ENCODE data around the gene GGACT. TPM values are rescaled to one million over a fixed set of nuclear protein-coding genes. Genes with fewer than 3 reads are reported as not detected.
A peak's percentile ranks its signal among the peaks of the same experiment; 100 is the strongest.
"Not testable (repeated sequence)": the region's sequence is repeated elsewhere in the genome, so short reads cannot be mapped to it uniquely, and the experiment has no call there.

Gene GGACT
- total RNA-seq, 2 donors from 2014 or later = 5.2 TPM; not detected in 1

GRCh38 chr13:100608906-100609305 is 20.3 kb upstream of the GGACT start:
- Mint-ChIP-seq H3K27ac (no peak overlapping the region), H3K9me3 (peaks cover 0 to 4% of the 10 kb centered on the region in 2 donors), H3K36me3 (peaks cover 0 to 17% of the 10 kb centered on the region in 2 donors)
- DNase-seq (ENCODE audit: low spot score in 2 of 2) (peak in 1 of 2 donors; percentile 8), ATAC-seq (peak; percentile 93 to 98)

DNA sequence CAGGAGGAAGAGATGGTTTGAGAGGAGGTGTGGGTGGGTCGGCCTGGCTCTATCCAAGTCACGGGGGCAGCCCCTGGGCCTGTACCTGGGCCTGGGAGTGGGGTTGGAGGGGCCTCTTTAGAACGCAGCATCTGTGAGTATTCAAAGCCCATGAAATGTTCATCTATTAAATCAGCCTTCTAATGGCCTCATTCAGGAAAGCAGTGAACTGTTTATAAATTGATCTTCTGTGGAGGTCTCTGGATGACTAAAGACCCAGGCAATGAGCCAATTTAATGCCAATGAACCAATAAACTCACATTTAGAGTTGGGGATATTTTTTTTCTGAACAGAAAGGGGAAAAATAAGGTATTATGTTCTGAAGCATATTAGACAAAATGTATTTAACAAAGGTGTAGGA is 19.9 kb upstream of the GGACT start:
- Mint-ChIP-seq H3K9me3 (peaks cover 0 to 4% of the 10 kb centered on the region in 2 donors), H3K27ac (no peak overlapping the region), H3K36me3 (peaks cover 0 to 17% of the 10 kb centered on the region in 2 donors)
- no peak for ATAC-seq
- DNase-seq (ENCODE audit: low spot score in 2 of 2) = no peak

DNA sequence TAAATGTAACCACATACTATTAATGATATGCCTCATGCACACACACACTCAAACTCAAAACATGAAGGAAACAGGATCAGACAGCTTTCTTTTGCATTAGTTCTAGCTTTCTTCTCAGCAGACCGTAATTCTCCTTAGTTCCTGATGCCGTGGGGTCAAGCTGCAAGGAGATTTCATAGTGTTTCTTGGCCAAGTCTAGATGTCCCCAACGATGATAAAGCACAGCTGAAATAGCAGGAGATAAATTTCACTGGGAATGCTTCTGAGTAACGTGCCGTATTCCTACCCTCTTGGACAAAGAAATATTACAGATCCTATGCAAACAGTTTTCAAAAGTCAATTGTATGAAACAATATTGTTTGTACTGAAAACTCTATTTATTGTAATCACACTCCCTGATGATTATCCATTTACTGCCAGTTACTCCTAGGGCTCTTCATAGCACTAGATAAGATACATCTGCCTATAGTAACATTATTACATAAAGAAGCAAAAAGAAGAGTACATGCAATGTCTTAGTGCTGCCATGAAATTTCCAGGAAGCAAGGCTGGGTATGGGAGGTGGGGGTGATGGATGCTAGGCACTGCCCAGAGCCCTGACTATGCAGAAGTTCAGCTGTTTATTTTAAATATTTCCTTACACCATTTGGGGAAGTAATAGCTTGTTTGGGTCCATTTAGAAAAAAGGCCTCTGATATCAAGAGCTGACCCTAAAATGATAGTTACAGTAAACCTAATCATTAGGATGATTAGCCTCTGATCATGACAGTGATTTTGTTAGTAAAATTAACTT is 16.5 kb upstream of the GGACT start:
- peaks cover 0 to 13% of the 10 kb centered on the region in 2 donors for H3K36me3 Mint-ChIP-seq
- ATAC-seq (no peak), DNase-seq (ENCODE audit: low spot score in 2 of 2) (no peak)
- H3K27ac Mint-ChIP-seq = no peak overlapping the region
- H3K9me3 Mint-ChIP-seq = peaks cover 0 to 4% of the 10 kb centered on the region in 2 donors

GRCh38 chr13:100602493-100603111 is 14.0 kb upstream of the GGACT start:
- Mint-ChIP-seq H3K36me3 (no peaks in the 10 kb centered on the region), H3K27ac (no peak overlapping the region), H3K9me3 (no peaks in the 10 kb centered on the region)
- ATAC-seq (no peak), DNase-seq (ENCODE audit: low spot score in 2 of 2) (no peak)

GRCh38 chr13:100601716-100602115 is 13.1 kb upstream of the GGACT start:
- no peak for ATAC-seq

GRCh38 chr13:100600915-100601314 is 12.3 kb upstream of the GGACT start:
- no peak for ATAC-seq
- no peak overlapping the region for H3K27ac Mint-ChIP-seq
- DNase-seq (ENCODE audit: low spot score in 2 of 2) = no peak
- H3K9me3 Mint-ChIP-seq = no peaks in the 10 kb centered on the region
- H3K36me3 Mint-ChIP-seq = peaks cover 0 to 5% of the 10 kb centered on the region in 2 donors

More at GRCh38 chr13:100601716-100602115, 13.1 kb upstream of the GGACT start:
- H3K9me3 Mint-ChIP-seq = no peaks in the 10 kb centered on the region
- DNase-seq (ENCODE audit: low spot score in 2 of 2) = no peak
- H3K36me3 Mint-ChIP-seq = peaks cover 0 to 5% of the 10 kb centered on the region in 2 donors
- H3K27ac Mint-ChIP-seq = peak overlapping the region in 1 of 2 donors; percentile 7

DNA sequence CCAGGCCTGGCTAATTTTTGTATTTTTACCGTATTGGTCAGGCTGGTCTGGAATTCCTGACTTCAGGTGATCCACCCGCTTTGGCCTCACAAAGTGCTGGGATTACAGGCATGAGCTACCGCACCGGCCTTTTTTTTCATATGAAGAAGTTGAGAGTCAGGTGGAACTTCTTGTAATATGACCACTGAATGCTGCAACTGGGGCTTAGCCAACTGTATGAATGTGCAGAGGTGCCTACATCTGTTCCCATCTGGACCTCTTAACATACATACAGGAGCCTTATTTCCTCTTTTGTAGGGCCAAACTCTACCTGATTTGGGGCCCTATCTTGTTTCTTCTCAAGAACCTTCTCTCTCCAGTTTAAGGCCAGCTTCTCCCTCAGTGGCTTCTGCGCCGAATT is 11.9 kb upstream of the GGACT start:
- Mint-ChIP-seq H3K36me3 (peaks cover 0 to 5% of the 10 kb centered on the region in 2 donors), H3K27ac (no peak overlapping the region), H3K9me3 (no peaks in the 10 kb centered on the region)
- DNase-seq (ENCODE audit: low spot score in 2 of 2) = no peak
- no peak for ATAC-seq

DNA sequence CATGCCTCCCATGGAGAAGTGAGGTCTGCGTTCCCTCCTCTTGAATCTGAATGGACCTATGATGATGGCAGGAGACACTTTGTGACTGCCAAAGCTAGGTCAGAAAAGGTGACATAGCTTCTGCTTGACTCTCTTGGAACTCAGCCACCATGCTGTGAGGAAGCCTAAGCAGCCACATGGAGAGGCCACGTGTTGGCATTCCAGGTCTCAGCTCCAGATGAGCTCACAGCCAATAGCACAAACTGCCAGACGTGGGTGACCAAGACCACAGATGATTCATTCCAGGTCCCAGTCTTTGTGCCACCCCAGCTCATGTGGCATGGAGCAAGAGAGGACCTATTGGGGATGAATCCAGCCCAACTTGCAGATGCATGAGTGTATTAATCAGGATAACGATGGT is 8.7 kb upstream of the GGACT start:
- ATAC-seq = no peak

DNA sequence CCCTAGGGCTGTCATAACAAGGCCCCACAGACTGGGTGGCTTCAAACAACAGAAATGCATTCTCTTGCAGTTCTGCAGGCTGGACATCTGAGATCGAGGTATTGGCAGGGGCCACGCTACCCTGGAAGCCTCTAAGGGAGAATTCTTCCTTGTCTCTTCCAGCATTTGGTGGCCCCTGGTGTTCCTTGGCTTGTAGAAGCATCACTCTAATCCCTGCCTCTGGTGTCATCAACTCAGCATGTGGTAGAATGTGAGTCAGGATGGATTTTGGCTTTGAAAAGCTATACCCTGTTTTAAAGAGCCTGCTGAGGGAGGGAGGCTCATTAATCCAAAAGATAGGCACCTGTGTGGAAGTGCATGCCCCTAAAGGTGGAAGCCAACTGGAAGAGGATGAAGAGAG is 7.9 kb upstream of the GGACT start:
- DNase-seq (ENCODE audit: low spot score in 2 of 2) (no peak), ATAC-seq (no peak)
- peaks cover 0 to 5% of the 10 kb centered on the region in 2 donors for H3K36me3 Mint-ChIP-seq
- H3K27ac Mint-ChIP-seq = no peak overlapping the region
- no peaks in the 10 kb centered on the region for H3K9me3 Mint-ChIP-seq

More for the DNA sequence above, 8.7 kb upstream of the GGACT start:
- H3K27ac Mint-ChIP-seq = no peak overlapping the region
- peaks cover 0 to 5% of the 10 kb centered on the region in 2 donors for H3K36me3 Mint-ChIP-seq
- H3K9me3 Mint-ChIP-seq = no peaks in the 10 kb centered on the region
- DNase-seq (ENCODE audit: low spot score in 2 of 2) = no peak

DNA sequence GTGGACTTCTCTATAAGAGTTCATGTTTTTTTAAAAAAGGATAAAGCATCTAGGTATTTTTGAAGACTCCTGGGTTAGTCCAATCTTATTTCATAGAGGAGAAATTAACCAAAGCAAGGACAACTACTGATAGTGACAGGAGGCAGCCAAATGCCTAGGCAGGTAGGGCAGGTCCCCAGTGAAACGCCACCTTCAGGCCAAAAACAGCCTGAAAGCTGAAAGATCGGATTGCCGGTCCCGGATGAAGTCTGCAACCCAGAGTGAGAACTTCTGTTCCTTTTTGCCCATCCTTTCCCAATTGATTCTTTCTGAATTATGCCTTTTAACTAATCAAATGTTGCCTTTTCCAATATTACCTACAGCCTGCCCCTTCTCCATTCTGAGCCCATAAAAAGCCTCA is 6.1 kb upstream of the GGACT start:
- Mint-ChIP-seq H3K9me3 (no peaks in the 10 kb centered on the region), H3K36me3 (peaks cover 0 to 5% of the 10 kb centered on the region in 2 donors), H3K27ac (no peak overlapping the region)
- DNase-seq (ENCODE audit: low spot score in 2 of 2) (no peak), ATAC-seq (no peak)

GRCh38 chr13:100594255-100594654 is 5.7 kb upstream of the GGACT start:
- DNase-seq (ENCODE audit: low spot score in 2 of 2) = no peak
- H3K9me3 Mint-ChIP-seq = no peaks in the 10 kb centered on the region
- no peak overlapping the region for H3K27ac Mint-ChIP-seq
- peaks cover 0 to 5% of the 10 kb centered on the region in 2 donors for H3K36me3 Mint-ChIP-seq
- ATAC-seq = no peak

DNA sequence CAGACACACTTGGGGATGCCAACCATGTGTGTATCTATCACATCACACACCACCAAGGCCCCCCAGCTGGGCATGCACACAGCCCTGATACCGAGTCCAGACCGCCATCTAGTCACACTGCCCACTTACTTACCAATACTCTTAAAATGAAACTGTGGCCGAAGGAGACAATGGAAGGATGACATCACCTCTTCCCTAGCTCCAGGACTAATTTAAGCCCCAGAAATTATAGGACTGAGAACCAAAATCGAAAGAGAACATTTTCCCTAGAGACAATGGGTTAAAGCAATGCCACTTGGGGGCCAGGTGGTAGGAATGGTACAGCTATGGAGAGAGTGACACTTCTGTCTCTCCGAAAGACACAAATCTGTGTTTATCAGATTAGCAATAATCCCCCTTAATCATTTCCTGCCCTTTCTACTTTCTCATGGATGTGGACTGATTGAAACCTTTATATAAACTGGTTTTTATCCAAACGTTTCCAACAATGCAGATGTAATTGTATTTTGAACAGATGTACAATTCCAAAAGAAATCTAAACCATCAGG is 663 bp upstream of the GGACT start:
- peaks cover 4 to 9% of the 10 kb centered on the region in 2 donors for H3K36me3 Mint-ChIP-seq
- no peak for ATAC-seq
- DNase-seq (ENCODE audit: low spot score in 2 of 2) = no peak
- H3K27ac Mint-ChIP-seq = peak overlapping the region; percentile 79
- H3K9me3 Mint-ChIP-seq = peaks cover 0 to under 1% of the 10 kb centered on the region in 2 donors

DNA sequence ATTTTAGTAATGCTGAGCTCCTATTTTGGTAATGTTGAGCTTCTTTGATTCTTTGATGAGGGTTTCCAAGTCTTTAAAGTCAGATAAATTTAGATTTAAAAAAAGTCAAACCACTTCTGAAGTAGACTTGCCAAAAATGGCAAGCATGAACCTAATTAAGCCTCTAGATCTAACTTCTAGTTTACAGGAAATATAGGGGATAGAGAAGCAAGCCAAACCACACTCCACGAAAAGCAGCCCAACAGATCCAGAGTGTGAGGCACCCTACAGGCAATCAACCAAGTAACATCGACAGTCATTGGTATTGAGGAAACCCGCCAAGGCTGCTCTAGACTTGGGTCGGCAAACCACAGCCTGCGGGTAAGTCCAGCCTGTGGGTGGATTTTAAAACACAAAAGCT is 3.7 kb downstream of the GGACT start:
- Mint-ChIP-seq H3K27ac (peak overlapping the region in 1 of 2 donors; percentile 50), H3K9me3 (peaks cover 0 to 5% of the 10 kb centered on the region in 2 donors), H3K36me3 (peaks cover 4 to 28% of the 10 kb centered on the region in 2 donors)
- ATAC-seq (peak in 1 of 2 donors; percentile 15), DNase-seq (ENCODE audit: low spot score in 2 of 2) (peak in 1 of 2 donors; percentile 16)

DNA sequence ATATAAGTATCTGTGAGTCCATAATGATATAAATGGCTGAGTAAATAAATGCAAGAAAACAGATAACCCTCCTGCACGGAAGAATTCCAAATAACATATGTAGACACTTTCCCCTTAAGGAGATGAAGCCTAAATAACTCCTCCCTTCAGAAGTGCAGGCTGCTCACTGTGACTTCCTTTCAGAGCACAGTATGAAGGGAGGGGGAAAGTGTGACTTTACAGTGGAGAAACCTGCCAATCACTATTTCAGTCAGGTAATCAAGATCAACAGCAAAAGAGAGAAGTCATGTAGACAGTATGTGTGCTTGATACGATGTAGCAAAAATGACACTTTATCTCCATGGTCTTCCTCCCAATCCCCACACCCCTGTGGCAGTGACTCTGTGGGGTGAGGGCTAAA is 7.1 kb downstream of the GGACT start:
- H3K36me3 Mint-ChIP-seq = peaks cover 0 to 21% of the 10 kb centered on the region in 2 donors
- DNase-seq (ENCODE audit: low spot score in 2 of 2) (no peak), ATAC-seq (peak; percentile 55 to 69)
- peak overlapping the region in 1 of 2 donors; percentile 44 for H3K27ac Mint-ChIP-seq
- peaks cover 0 to 5% of the 10 kb centered on the region in 2 donors for H3K9me3 Mint-ChIP-seq

DNA sequence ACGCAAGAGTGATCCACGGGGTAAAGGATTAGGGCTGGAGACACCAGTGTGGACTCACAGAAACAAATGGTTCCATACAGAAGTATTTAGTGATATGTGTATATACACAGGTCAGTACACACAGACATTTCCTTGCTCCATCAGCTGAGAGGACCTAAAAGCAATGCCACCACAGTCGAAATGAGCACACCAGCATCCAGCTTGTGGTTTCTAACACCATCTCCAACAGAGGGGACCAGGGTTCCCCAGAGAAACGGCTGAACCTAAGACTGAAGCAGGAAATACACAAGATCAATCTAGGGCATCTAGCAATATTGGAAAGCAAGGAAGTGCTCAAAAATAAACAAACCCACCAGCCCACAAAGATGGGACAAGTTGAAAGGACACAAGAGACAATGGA is 7.6 kb downstream of the GGACT start:
- no peak for ATAC-seq
- Mint-ChIP-seq H3K9me3 (peaks cover 0 to 5% of the 10 kb centered on the region in 2 donors), H3K27ac (peak overlapping the region; percentile 40 to 44), H3K36me3 (peaks cover 0 to 20% of the 10 kb centered on the region in 2 donors)
- no peak for DNase-seq (ENCODE audit: low spot score in 2 of 2)

GRCh38 chr13:100580045-100580444 is 8.5 kb downstream of the GGACT start:
- DNase-seq (ENCODE audit: low spot score in 2 of 2) = no peak
- Mint-ChIP-seq H3K27ac (no peak overlapping the region), H3K9me3 (peaks cover 0 to 5% of the 10 kb centered on the region in 2 donors), H3K36me3 (peaks cover 0 to 20% of the 10 kb centered on the region in 2 donors)
- ATAC-seq = no peak

DNA sequence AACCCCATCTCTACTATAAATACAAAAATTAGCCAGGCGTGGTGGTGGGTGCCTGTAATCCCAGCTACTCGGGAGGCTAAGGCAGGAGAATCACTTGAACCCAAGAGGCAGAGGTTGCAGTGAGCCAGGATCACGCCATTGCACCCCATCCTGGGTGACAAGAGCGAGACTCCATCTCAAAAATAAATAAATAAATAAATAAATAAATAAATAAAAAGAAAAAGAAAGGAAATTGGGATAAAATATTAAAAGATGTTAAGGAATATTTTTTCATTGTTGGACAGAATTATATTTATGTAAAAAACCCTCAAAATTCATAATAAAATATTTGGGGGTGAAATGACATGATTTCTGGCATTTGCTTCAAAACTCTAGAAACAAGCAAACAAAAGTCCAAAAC is 11.3 kb downstream of the GGACT start:
- H3K27ac Mint-ChIP-seq = not testable (repeated sequence)
- peaks cover 0 to 12% of the 10 kb centered on the region in 2 donors for H3K36me3 Mint-ChIP-seq

More for the DNA sequence above, 11.3 kb downstream of the GGACT start:
- ATAC-seq; DNase-seq (ENCODE audit: low spot score in 2 of 2); H3K9me3 Mint-ChIP-seq: not testable (repeated sequence)
